SK-N-DZ (cell line): Measurements from ENCODE around the gene AMOTL1.
"Not testable (repeated sequence)": the region's sequence is repeated elsewhere in the genome, so short reads cannot be mapped to it uniquely, and the experiment has no call there.

Experiments
- DNase-seq: peaks from one replicate; pipeline ENCODE4 v3.0.0-alpha.2; 2015; ENCODE audit warnings: low spot score

Gene AMOTL1

DNA sequence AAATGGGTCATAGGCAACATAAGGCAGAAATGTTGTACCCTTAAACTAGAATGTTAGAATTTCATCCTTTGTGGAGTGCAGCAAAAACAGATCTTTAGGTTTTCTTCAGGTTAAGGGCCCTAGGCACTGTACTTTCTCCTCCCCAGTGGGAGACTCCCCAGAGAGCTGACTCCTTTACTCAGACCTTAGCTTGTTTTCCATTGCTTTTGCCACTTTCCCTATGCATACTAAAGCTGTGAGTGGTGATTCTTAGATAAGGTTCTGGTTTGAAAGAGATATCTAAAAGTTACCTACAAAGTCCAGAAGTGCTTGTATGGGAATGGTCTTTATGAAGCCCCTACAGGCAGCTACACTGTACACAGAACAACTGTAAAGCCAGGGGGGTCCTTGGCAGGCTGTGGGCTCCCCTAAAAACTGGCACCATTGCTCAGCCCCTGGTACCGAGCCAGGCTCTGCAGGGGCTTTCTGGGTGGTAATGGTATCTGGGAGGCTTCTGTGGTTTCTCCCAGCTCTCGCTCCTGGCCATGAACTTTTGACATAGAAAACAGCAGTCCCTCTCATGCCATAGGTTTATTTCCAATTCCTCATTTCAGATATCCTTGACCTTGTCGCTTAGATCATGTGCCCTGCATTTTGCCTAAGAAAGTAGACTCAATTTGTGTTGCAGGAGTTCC, 23.2 kb downstream of the AMOTL1 start:
- no peak for DNase-seq

DNA sequence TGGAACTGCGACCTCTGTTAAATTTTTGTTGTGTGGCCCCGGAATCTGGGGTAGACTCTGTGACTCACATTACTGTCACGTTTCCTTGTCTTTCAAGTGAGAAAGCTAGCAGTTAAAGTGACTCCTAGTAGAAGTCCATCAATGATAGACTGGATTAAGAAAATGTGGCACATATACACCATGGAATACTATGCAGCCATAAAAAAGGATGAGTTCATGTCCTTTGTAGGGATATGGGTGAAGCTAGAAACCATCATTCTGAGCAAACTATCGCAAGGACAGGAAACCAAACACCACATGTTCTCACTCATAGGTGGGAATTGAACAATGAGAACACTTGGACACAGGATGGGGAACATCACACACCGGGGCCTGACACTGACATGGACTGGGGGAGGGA, 23.8 kb downstream of the AMOTL1 start:
- not testable (repeated sequence) for DNase-seq

DNA sequence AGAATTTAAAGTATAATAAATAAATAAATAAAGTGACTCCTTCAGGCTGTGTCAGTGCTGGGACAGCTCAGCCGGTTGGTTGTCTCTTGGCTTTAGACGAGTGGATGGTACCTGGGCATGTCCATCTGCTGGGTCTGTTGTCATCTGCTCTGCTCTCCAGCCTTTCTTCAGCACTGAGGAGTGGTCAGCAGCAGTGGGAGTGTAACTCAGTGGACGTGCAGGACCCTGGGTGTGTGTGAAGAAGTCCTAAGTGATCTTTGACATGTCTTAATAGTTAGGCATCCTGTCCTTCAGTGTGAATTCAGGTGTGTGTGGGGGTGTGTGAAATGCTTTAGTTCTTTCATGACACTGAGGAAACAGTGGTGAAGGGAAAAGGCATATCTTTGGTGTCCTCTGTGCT, 24.3 kb downstream of the AMOTL1 start:
- no peak for DNase-seq

- no peak for DNase-seq
Observed at GRCh38 chr11:94793002-94793401, 24.8 kb downstream of the AMOTL1 start.

DNA sequence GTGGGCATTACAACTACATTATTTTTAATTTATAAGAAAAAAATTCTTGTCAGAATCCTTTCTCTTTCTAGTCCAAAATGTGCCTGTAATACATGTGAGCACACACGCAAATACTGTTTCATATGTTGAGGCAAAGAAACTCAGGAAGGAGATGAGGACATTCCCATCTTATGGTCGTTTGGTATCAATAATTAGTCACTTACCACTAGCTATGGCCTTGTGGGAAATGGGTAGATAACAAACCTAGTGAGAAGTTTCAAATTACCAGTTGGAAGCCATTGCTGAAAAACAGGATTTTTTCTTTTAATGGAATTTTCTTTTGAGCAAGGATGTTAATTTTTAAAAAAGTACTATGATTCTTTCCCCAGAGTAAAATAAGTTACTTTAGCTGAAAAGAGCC, 25.7 kb downstream of the AMOTL1 start:
- DNase-seq = no peak

DNA sequence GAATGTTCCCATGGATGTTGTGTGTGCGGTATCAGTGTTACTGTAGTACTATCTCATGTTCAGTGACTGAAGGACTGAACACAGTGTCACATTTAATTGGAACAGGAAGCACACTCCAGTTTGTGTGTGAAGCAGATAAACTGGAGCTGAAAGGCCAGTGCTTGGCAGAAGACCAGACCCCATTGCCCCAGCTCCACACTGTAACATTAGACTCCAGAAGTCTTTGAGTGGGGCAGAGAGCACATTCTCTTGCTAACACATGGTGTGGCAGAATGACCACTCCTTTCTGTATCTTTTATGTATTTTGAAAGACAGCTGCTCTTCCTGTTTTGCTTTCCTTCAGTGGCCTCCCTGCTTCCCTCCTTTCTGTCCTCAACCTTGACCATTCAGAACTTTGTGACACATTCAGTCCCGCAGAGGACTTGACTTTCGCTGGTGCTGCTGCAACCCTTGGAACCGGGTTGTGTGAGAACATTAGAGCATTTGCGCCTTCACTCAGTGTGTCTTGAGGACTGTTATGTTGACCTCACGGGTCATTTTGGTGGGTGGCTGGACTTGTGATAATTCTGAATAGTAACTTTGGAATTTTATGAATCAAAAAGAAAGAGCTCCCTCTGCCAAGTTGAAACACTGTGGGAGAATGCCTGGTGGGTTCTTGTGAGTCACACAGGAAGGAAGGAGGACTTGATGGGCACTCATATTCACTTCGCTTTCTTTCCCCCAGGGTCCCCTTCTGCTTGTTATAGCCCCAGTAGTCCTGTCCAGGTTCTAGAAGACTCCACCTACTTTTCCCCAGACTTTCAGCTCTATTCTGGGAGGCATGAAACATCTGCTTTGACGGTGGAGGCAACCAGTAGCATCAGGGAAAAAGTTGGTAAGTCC, 26.4 kb downstream of the AMOTL1 start:
- no peak for DNase-seq

DNA sequence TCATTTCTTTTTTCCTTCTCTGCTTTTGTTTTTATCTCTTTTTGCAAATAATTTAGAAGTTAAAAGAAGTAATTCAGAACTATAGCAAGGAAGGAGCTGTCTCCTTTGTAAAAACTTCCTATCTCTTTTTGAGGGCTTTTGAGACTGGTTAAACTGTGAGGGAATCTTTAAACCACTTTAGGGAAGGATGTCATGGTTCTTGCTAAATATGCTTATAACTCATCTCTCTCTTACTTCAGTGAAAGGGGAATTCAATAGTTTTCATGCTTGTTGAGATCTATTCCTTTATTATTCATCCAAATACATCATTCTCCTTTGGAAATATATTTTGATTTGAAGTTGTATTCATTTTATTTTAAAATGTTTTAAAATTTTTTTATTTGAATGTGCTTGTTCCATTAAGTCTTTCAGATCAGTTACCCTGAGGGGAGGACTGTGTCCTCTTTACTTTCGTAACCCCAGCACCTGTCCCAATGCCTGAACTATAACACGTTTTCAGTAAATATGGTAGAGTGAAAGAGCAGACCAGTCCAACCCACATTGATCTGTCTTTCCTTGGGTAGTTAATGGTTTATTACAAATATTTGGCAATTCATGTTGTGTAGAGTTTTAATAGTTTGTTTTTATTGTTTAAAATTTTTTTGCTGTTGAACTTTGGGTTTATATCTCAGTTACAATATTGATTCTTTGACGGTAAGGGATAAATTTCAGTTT, 27.5 kb downstream of the AMOTL1 start:
- DNase-seq = no peak

- no peak for DNase-seq
Observed at GRCh38 chr11:94796190-94796580, 28.0 kb downstream of the AMOTL1 start.

- DNase-seq = no peak
Observed at GRCh38 chr11:94796863-94797262, 28.7 kb downstream of the AMOTL1 start.

GRCh38 chr11:94799726-94800125, 31.6 kb downstream of the AMOTL1 start:
- DNase-seq = no peak

- DNase-seq = no peak
Observed at GRCh38 chr11:94800414-94800813, 32.3 kb downstream of the AMOTL1 start.

GRCh38 chr11:94801866-94802460, 33.8 kb downstream of the AMOTL1 start:
- DNase-seq = no peak

GRCh38 chr11:94802501-94802900, 34.3 kb downstream of the AMOTL1 start:
- DNase-seq = no peak

DNA sequence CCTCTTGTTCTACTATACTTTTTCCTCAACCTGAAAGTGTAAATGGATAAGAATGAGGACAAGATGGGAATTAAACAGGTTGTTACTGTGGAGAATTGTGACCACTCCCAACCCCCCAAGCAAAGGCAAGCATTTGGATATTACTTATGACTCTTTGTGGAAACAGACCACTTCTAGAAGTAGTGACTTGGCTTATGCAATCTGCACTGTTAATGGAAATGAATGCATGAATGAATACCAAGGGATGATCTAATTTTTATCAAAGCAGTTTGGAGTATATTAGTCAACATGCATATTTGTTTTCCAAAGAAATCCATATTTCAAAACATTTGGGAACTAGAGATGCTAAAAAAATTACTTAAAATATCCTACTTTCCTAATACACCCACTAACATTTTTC, 35.3 kb downstream of the AMOTL1 start:
- DNase-seq = no peak

DNA sequence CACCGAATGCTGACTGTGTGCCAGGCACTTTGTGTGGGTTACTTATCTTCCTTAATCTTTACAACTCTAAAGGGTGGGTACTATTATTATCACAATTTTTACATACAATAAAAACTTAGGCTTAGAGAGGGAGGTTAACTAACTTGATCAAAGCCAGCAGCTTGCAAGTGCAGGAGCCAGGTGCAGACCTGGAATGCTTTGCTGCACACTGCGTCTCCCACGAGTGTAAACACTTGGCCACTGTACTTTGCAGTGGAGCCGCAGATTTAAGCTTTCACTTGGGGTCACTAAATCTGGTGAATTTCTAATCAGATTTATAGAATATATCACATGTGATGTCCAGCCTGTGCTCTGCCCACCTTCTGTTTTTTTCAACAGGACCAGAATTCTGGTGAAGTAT, 36.7 kb downstream of the AMOTL1 start:
- no peak for DNase-seq

DNA sequence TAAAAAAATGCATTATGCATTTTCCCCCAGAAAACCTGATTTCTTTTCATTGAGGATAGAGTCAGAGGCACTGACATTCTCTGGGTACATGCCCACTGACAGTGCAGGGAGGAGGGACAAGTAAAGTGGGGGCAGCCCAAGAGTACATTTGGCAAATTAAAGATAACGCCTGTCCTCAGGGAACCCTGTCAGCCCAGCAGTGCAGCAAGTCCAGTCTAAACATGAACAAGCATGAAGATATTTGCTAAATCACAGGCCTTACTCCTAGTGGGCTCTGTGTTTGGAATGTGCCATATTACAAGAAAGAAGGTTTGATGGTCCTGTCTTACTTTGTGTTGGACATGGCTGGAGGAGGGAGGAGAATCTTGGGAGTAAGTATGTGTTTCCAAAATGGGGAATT, 37.9 kb downstream of the AMOTL1 start:
- no peak for DNase-seq

DNA sequence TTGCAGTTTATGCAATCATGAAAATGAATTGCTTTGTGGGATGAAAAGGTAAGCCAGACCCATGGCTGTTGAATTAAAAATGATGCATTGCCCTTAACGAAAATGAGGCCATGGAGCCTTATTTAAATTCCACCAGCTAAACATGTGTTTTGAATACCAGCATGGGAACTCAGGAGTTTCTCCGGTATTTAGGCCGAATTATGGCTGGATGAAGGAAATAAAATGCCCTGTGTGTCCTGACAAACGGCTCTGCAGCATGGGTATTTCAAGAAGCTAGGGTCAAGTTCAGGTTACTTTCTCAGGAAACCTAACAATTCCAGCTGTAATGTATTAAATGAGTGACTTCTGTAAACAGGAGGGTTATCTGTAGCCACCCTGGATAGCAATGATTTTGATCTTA, 38.3 kb downstream of the AMOTL1 start:
- no peak for DNase-seq

DNA sequence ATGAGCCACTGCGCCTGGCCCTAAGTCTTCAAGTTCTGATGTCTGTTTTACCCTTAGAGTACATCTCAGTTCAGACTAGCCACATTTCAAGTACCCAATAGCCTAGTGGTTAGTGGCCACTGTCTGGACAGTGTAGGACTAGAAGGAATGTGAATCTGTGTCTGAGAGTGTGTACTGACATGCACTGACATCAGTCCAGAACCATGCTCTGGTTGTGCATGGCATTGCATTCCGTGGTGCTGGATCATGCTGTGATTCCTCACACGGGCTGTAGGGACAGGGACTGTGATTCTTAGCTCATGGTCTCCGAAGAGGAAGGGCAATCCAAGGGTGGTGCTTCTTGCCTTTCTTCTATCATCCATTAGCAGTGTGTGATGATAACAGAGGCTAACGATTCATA, 41.1 kb downstream of the AMOTL1 start:
- no peak for DNase-seq

- not testable (repeated sequence) for DNase-seq
Observed at GRCh38 chr11:94812724-94813720, 44.9 kb downstream of the AMOTL1 start.

DNA sequence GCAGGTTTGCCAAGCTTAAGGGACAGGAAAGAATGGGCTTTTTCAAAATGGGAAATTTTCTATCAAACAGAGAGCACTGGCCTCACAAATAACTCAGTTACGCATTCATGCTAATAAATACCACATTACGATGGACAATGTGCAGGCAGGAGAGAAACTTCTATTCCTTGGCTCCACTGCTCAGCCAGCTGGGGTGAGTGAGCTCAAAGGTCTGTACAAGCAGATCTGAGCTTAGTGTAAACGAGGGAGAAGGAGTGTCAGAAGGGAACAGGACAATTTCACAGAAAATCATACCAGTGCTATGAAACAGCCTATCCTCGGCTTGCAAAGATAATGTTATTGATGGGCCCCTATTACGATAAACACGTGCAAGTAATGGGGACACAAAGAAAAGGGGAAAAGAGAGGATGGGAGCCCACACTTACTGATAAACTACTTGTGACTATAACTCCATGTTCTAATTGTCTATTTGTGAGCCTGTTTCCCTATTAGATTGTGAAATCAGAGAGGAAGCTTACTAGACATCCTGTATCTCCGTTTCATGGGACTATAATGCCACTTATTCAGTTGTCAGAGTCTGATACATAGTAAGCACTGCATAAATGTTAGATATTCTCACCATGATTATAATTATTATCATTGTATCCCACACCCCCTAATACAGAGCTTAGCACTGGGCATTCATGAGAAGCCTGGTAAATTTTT, 46.3 kb downstream of the AMOTL1 start:
- DNase-seq = no peak
